DOHH2 (cell line): ENCODE data around the gene FUT6.
"Not testable (repeated sequence)": the region's sequence is repeated elsewhere in the genome, so short reads cannot be mapped to it uniquely, and the experiment has no call there.

Experiments
- H3F3A ChIP-seq: fragments of 200-600 bp; sonication (generic), shearing (Covaris generic); 2 replicates; pipeline ENCODE4 v1.6.0; 2016; ENCODE audit warnings: antibody characterized with exemption, mild to moderate bottlenecking; ENCODE audit not compliant: control insufficient read depth, insufficient read depth
- H3K27ac ChIP-seq: fragments of 200-600 bp; sonication (generic); 2 replicates; pipeline ENCODE4 v1.5.1; 2014; ENCODE audit warnings: low read depth, mild to moderate bottlenecking, low read length, moderate library complexity
- H3K27me3 ChIP-seq: fragments of 200-600 bp; sonication (generic); 2 replicates; pipeline ENCODE4 v1.6.1; 2014; ENCODE audit warnings: mild to moderate bottlenecking, low read length, mixed read lengths; ENCODE audit not compliant: control insufficient read depth
- H3K36me3 ChIP-seq: fragments of 200-600 bp; sonication (generic); 2 replicates; pipeline ENCODE4 v1.6.1; 2014; ENCODE audit warnings: mild to moderate bottlenecking, low read length, moderate library complexity, mixed read lengths; ENCODE audit not compliant: control insufficient read depth
- H3K4me1 ChIP-seq: fragments of 200-600 bp; sonication (generic); 2 replicates; pipeline ENCODE4 v1.6.1; 2014; ENCODE audit warnings: mild to moderate bottlenecking, low read length, mixed read lengths; ENCODE audit not compliant: control insufficient read depth
- H3K4me2 ChIP-seq: fragments of 200-600 bp; sonication (generic); 2 replicates; pipeline ENCODE4 v1.6.0; 2014; ENCODE audit warnings: mild to moderate bottlenecking, low read length, moderate library complexity
- H3K4me3 ChIP-seq: fragments of 200-600 bp; sonication (generic); 2 replicates; pipeline ENCODE4 v1.5.1; 2014; ENCODE audit warnings: mild to moderate bottlenecking, low read length, mixed read lengths
- H3K79me2 ChIP-seq: fragments of 200-600 bp; sonication (generic); 2 replicates; pipeline ENCODE4 v1.6.1; 2014; ENCODE audit warnings: mild to moderate bottlenecking, low read length, mixed read lengths; ENCODE audit not compliant: control insufficient read depth
- H3K9me2 ChIP-seq: fragments of 200-600 bp; sonication (generic); replicated peaks from 2 replicates; pipeline ENCODE4 v1.6.1; 2014; ENCODE audit warnings: mild to moderate bottlenecking, low read length, mixed read lengths; ENCODE audit not compliant: control insufficient read depth
- H3K9me3 ChIP-seq: fragments of 200-600 bp; sonication (generic); 2 replicates; pipeline ENCODE4 v1.6.1; 2014; ENCODE audit warnings: antibody characterized with exemption, low read length, mixed read lengths; ENCODE audit not compliant: control insufficient read depth, insufficient read depth
- H4K20me1 ChIP-seq: fragments of 200-600 bp; sonication (generic); 2 replicates; pipeline ENCODE4 v1.6.0; 2014; ENCODE audit warnings: low read depth, mild to moderate bottlenecking, antibody characterized with exemption, low read length, moderate library complexity; ENCODE audit not compliant: control insufficient read depth, insufficient read depth
- EZH2phosphoT487 ChIP-seq: fragments of 200-600 bp; sonication (generic); IDR thresholded peaks from 2 replicates; pipeline ENCODE4 v1.6.1; 2017; ENCODE audit warnings: borderline replicate concordance, mild to moderate bottlenecking, antibody characterized with exemption, low read length, moderate library complexity, mixed read lengths
- TF ChIP-seq, protein P1 (sequence below): fragments of 200-600 bp; sonication (generic); IDR thresholded peaks from one replicate; pipeline ENCODE4 v1.5.1; 2014; ENCODE audit warnings: antibody characterized with exemption, mild to moderate bottlenecking, low read depth, low read length; ENCODE audit not compliant: poor library complexity, severe bottlenecking

The FUT6 gene

GRCh38 chr19:5851302-5851701 is 11.8 kb upstream of the FUT6 start, which contains the start of gene FUT3:
TSS of gene FUT3 (minus strand) at chr19:5851449.
- TF ChIP-seq EZH2phosphoT487: no peak
- TF ChIP-seq, protein P1, sequence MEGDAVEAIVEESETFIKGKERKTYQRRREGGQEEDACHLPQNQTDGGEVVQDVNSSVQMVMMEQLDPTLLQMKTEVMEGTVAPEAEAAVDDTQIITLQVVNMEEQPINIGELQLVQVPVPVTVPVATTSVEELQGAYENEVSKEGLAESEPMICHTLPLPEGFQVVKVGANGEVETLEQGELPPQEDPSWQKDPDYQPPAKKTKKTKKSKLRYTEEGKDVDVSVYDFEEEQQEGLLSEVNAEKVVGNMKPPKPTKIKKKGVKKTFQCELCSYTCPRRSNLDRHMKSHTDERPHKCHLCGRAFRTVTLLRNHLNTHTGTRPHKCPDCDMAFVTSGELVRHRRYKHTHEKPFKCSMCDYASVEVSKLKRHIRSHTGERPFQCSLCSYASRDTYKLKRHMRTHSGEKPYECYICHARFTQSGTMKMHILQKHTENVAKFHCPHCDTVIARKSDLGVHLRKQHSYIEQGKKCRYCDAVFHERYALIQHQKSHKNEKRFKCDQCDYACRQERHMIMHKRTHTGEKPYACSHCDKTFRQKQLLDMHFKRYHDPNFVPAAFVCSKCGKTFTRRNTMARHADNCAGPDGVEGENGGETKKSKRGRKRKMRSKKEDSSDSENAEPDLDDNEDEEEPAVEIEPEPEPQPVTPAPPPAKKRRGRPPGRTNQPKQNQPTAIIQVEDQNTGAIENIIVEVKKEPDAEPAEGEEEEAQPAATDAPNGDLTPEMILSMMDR: no peak
- H3K9me2 ChIP-seq: no peaks in the 10 kb centered on the region
- H3K4me1 ChIP-seq: no peaks in the 10 kb centered on the region
- no peaks in the 10 kb centered on the region for H3K36me3 ChIP-seq
- H3K4me2 ChIP-seq: no peak within 1 kb of the TSS
- no peaks in the 10 kb centered on the region for H3K79me2 ChIP-seq
- H3K9me3 ChIP-seq: no peaks in the 10 kb centered on the region
- peaks cover 2% of the 10 kb centered on the region; the same call in 1 of the 2 replicates for H3K27me3 ChIP-seq
- no peak within 1 kb of the TSS for H3K4me3 ChIP-seq
- H3F3A ChIP-seq: no peaks in the 10 kb centered on the region
- H4K20me1 ChIP-seq: no peaks in the 10 kb centered on the region
- no peak within 1 kb of the TSS for H3K27ac ChIP-seq

DNA sequence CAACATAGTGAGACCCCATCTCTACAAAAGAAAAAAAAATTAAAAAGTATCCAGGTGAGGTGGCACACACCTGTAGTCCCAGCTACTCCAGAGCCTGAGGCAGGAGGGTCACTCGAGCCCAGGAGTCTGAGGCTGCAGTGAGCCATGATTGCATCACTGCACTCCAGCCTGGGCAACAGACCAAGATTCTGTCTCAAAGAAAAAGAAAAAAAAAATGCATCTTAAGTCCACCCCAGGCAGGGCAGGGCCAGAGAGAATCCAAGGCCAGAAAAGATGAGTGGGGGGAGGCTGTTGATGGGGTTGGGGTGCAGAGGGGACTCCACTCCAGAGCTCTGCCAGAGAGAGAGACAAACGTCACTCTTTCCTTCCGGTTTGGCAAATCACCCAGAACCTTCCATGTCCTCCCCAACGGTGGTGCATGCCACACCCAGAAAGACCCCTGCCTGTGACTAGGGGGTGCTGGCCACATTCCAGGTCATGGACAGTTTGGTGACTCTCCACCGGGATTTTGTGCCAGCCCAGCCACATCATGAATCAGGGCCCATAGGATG is 11.3 kb upstream of the FUT6 start:
- Histone ChIP-seq H3K4me3 (no peak overlapping the region), H3K79me2 (no peaks in the 10 kb centered on the region), H3K4me2 (no peak overlapping the region)

DNA sequence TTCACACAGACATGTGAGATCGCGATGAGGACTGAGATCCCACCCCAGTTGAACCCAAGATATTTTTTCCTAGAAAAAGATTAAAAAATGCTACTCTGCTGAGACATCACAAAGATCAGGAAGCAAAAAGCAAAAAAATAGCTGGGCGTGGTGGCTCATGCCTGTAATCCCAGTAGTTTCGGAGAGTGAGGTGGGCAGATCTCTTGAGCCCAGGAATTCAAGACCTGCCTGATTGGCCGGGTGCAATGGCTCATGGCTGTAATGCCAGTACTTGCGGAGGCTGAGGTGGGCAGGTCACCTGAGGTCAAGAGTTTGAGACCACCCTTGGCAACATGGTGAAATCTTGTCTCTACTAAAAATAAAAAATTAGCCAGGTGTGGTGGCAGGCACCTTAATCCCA is 10.7 kb upstream of the FUT6 start:
- H3K4me1 ChIP-seq: no peaks in the 10 kb centered on the region
- no peaks in the 10 kb centered on the region for H4K20me1 ChIP-seq
- no peak overlapping the region for H3K4me2 ChIP-seq
- no peaks in the 10 kb centered on the region for H3K9me3 ChIP-seq
- H3K79me2 ChIP-seq: no peaks in the 10 kb centered on the region
- no peaks in the 10 kb centered on the region for H3K27me3 ChIP-seq
- no peaks in the 10 kb centered on the region for H3K9me2 ChIP-seq
- H3K4me3 ChIP-seq: no peak overlapping the region
- no peaks in the 10 kb centered on the region for H3F3A ChIP-seq
- no peak overlapping the region for H3K27ac ChIP-seq
- no peaks in the 10 kb centered on the region for H3K36me3 ChIP-seq
- TF ChIP-seq EZH2phosphoT487: no peak
- TF ChIP-seq, protein P1: no peak

More for the DNA sequence above, 11.3 kb upstream of the FUT6 start:
- Histone ChIP-seq H3K4me1 (no peaks in the 10 kb centered on the region), H3K27ac (no peak overlapping the region), H4K20me1 (no peaks in the 10 kb centered on the region), H3K9me2 (no peaks in the 10 kb centered on the region), H3K36me3 (no peaks in the 10 kb centered on the region), H3F3A (no peaks in the 10 kb centered on the region), H3K27me3 (no peaks in the 10 kb centered on the region; the same call in 1 of the 2 replicates), H3K9me3 (no peaks in the 10 kb centered on the region)
- TF ChIP-seq, protein P1: no peak
- no peak for TF ChIP-seq EZH2phosphoT487

GRCh38 chr19:5848621-5849020 is 9.1 kb upstream of the FUT6 start:
- not testable (repeated sequence) for H3K36me3 ChIP-seq, H3K27me3 ChIP-seq, H3K4me2 ChIP-seq, H3K4me3 ChIP-seq, H3F3A ChIP-seq, H3K4me1 ChIP-seq, H3K79me2 ChIP-seq, H4K20me1 ChIP-seq, H3K9me2 ChIP-seq, H3K9me3 ChIP-seq, H3K27ac ChIP-seq

- not testable (repeated sequence) for H3K79me2 ChIP-seq, H3F3A ChIP-seq, H3K4me2 ChIP-seq, H3K4me3 ChIP-seq, H3K27me3 ChIP-seq, H3K27ac ChIP-seq, H3K4me1 ChIP-seq, H3K36me3 ChIP-seq, H3K9me2 ChIP-seq, H4K20me1 ChIP-seq, H3K9me3 ChIP-seq
Measured at GRCh38 chr19:5847846-5848245, 8.3 kb upstream of the FUT6 start.
